Activated B cell treated with CpG ODN at 0.5 μM for 24 hours (primary cell): ENCODE results near the gene BCL7C. TPM values are rescaled to one million over a fixed set of nuclear protein-coding genes. Genes with fewer than 3 reads are reported as not detected.

Source experiments
- ATAC-seq: fragments of 200-7000 bp; cut with Tn5 transposase; one replicate; pipeline ENCODE4 v1.10.0; 2021; ENCODE audit warnings: low read depth, mild to moderate bottlenecking, moderate library complexity
- CTCF ChIA-PET: fragments of 350-600 bp; sonication (Branson Sonifier 250); formaldehyde crosslinking; loops from one replicate; lab custom pipeline; 2021; ENCODE audit warnings: antibody characterized with exemption; lab: Charles Lee
- POLR2A ChIA-PET: fragments of 350-600 bp; sonication (Branson Sonifier 250); formaldehyde crosslinking; loops from one replicate; lab custom pipeline; 2021; ENCODE audit warnings: antibody characterized with exemption; lab: Charles Lee
- DNase-seq: peaks from one replicate; pipeline ENCODE4 v3.0.0; 2022
- H3K27ac Mint-ChIP-seq: one replicate; pipeline ENCODE4 v1.8.0; 2020; ENCODE audit warnings: mixed read lengths
- H3K27me3 Mint-ChIP-seq: one replicate; pipeline ENCODE4 v1.8.0; 2021; ENCODE audit warnings: mixed read lengths
- H3K36me3 Mint-ChIP-seq: one replicate; pipeline ENCODE4 v1.8.0; 2021; ENCODE audit warnings: low read depth, mixed read lengths
- H3K4me1 Mint-ChIP-seq: one replicate; pipeline ENCODE4 v1.8.0; 2021; ENCODE audit warnings: mixed read lengths
- H3K4me3 Mint-ChIP-seq: one replicate; pipeline ENCODE4 v1.8.0; 2020; ENCODE audit warnings: mild to moderate bottlenecking, mixed read lengths
- H3K9me3 Mint-ChIP-seq: one replicate; pipeline ENCODE4 v1.8.0; 2020; ENCODE audit warnings: mixed read lengths
- CTCF ChIP-seq: fragments of 200-600 bp; IDR thresholded peaks from one replicate; pipeline ENCODE4 v1.8.0; 2022; ENCODE audit warnings: antibody characterized with exemption, mild to moderate bottlenecking
- intact Hi-C: fragments of 100-400 bp; cut with micrococcal nuclease; formaldehyde crosslinking; loops from one replicate; pipeline ENCODE4 v1.15.1; 2024
- total RNA-seq: library from RNA; stranded (reverse); gene quantifications from 2 replicates; pipeline ENCODE4 v1.2.3, GENCODE V29; 2022

Gene BCL7C
- total RNA-seq, 1 donor from 2014 or later: 32.2 TPM

DNA sequence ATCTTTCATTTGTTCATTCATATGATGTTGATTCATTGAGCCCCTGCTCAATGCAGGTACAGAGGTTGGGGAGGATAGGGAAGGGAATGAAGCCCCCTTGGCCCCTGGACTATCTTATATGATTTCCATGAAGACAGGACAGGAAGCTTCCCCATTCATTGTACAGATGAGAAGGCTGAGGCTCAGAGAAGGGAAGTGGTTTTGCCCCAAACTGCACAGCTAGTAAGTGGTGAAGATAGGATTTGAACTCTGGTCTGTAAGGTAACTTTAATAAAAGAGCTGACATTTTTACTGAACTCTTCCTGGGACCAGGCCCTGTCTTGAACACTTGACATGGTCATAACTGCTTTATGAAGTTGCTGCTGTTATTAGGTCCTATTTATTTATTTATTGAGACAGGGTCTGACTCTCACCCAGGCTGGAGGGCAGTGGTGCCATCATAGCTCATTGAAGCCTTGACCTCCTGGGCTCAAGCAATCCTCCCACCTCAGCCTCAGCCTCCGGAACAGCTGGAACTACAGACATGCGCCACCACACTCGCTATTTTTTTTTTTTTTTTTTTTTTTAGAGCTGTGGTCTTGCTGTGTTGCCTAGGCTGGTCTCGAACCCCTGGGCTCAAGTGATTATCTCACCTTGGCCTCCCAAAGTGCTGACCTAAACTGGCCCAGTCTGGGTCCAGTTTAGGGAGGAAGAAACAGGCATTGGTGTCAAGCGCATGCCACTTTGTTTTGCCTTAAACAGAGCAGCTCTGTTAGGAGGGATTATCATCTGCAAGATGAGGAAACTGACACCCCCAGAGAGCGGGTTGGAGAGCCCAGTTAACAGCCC is 7.5 kb upstream of the BCL7C start:
- no peak for ATAC-seq
- Mint-ChIP-seq H3K4me1 (peaks cover 40% of the 10 kb centered on the region), H3K27ac (peak overlapping the region; percentile 56), H3K9me3 (no peaks in the 10 kb centered on the region), H3K4me3 (peak overlapping the region; percentile 73), H3K27me3 (no peaks in the 10 kb centered on the region), H3K36me3 (no peaks in the 10 kb centered on the region)
- ChIA-PET POLR2A (interaction anchor here (0.6 to 5.5 kb wide), 13 partner anchors 8 to 434 kb away, joined by 3 to 77 read pairs (median 5); partner anchors contain the start of gene BCL7C), CTCF (interaction anchor here (0.7 to 5.6 kb wide), 14 partner anchors 9 to 242 kb away, joined by 3 to 96 read pairs (median 5); no protein-coding TSS in a partner anchor)
- DNase-seq: no peak
- intact Hi-C loops: loop anchor here (1.0 kb wide), 3 partner anchors 7 to 57 kb away; partner anchors contain the start of gene BCL7C
- TF ChIP-seq CTCF: no peak

GRCh38 chr16:30900588-30900987 is 6.7 kb upstream of the BCL7C start:
- no peaks in the 10 kb centered on the region for H3K9me3 Mint-ChIP-seq
- no peaks in the 10 kb centered on the region for H3K36me3 Mint-ChIP-seq
- intact Hi-C loops: no loop called here
- POLR2A ChIA-PET: interaction anchor here (0.7 to 5.5 kb wide), 4 partner anchors 16 to 1001 kb away, joined by 3 to 77 read pairs (median 27); no protein-coding TSS in a partner anchor
- no peak overlapping the region for H3K27ac Mint-ChIP-seq
- CTCF ChIA-PET: interaction anchor here (0.7 to 5.6 kb wide), 7 partner anchors 19 to 243 kb away, joined by 3 to 96 read pairs (median 7); no protein-coding TSS in a partner anchor
- no peaks in the 10 kb centered on the region for H3K27me3 Mint-ChIP-seq
- no peak for ATAC-seq
- no peak for TF ChIP-seq CTCF
- peaks cover 48% of the 10 kb centered on the region for H3K4me1 Mint-ChIP-seq
- peak overlapping the region; percentile 57 for H3K4me3 Mint-ChIP-seq
- DNase-seq: no peak

DNA sequence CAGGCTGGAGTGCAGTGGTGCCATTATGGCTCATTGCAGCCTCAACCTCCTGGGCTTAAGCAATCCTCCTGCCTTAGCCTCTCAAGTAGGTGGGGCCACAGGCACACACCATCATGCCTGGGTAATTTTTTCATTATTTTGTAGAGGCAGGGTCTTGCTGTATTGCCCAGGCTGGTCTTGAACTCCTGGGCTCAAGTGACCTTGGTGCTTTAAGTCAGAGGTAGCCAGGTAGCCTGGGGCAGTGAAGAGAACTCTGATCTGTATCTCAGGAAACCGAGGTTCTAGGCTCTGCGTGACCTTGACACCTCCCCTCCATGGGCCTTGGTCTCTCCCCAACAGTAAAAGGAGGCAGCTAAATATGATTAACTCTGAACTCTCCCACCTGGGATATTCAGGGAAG is 5.9 kb upstream of the BCL7C start:
- ChIA-PET CTCF (interaction anchor here (5.6 kb wide), 1 partner anchor 54 kb away, joined by 96 read pairs; no protein-coding TSS in a partner anchor), POLR2A (interaction anchor here (5.5 kb wide), 1 partner anchor 23 kb away, joined by 77 read pairs; no protein-coding TSS in a partner anchor)
- intact Hi-C loops: no loop called here
- Mint-ChIP-seq H3K9me3 (no peaks in the 10 kb centered on the region), H3K36me3 (no peaks in the 10 kb centered on the region), H3K4me1 (peaks cover 52% of the 10 kb centered on the region), H3K4me3 (no peak overlapping the region), H3K27me3 (no peaks in the 10 kb centered on the region), H3K27ac (no peak overlapping the region)
- no peak for TF ChIP-seq CTCF
- DNase-seq: no peak
- no peak for ATAC-seq

- ChIA-PET CTCF (interaction anchor here (2.2 kb wide), 1 partner anchor 53 kb away, joined by 11 read pairs; no protein-coding TSS in a partner anchor), POLR2A (interaction anchor here (0.6 to 4.5 kb wide), 11 partner anchors 14 to 785 kb away, joined by 3 to 43 read pairs (median 4); partner anchors contain the start of gene VKORC1)
- Mint-ChIP-seq H3K27me3 (no peaks in the 10 kb centered on the region), H3K4me3 (peak overlapping the region; percentile 84), H3K27ac (peak overlapping the region; percentile 87), H3K36me3 (no peaks in the 10 kb centered on the region), H3K9me3 (no peaks in the 10 kb centered on the region), H3K4me1 (peaks cover 54% of the 10 kb centered on the region)
- TF ChIP-seq CTCF: no peak
- intact Hi-C loops: loop anchor here (1.0 to 2.0 kb wide), 4 partner anchors 22 to 199 kb away; partner anchors contain the start of genes ZNF646 and ZNF668
- peak; percentile 59 for ATAC-seq
- peak; percentile 66 for DNase-seq
Observed at GRCh38 chr16:30896889-30897733, 3.2 kb upstream of the BCL7C start.
